Stimulated activated naive CD8-positive, alpha-beta T cell treated with anti-CD3 and anti-CD28 coated beads, Interleukin-15, amount 100 ng/mL, for 72 hours (primary cell): ENCODE data around the gene IKZF3.
"Not testable (repeated sequence)": the region's sequence is repeated elsewhere in the genome, so short reads cannot be mapped to it uniquely, and the experiment has no call there.

Experiments
- ATAC-seq: fragments of 150-1000 bp; cut with Tn5 transposase; 2 replicates; pipeline ENCODE4 v1.10.0; 2021; ENCODE audit warnings: mild to moderate bottlenecking, moderate library complexity
- DNase-seq, 2 donors: peaks; one replicate each; pipeline ENCODE4 v3.0.0; 2021 to 2022
- H3K27ac Mint-ChIP-seq, 2 donors: one replicate each; pipeline ENCODE4 v1.8.0; 2022; ENCODE audit warnings: mild to moderate bottlenecking in 2 of 2, mixed read lengths in 2 of 2, moderate library complexity in 2 of 2
- H3K27me3 Mint-ChIP-seq: one replicate; pipeline ENCODE4 v1.8.0; 2022; ENCODE audit warnings: mixed read lengths
- H3K4me1 Mint-ChIP-seq: one replicate; pipeline ENCODE4 v1.8.0; 2022; ENCODE audit warnings: mild to moderate bottlenecking, mixed read lengths
- H3K4me3 Mint-ChIP-seq, 2 donors: one replicate each; pipeline ENCODE4 v1.8.0; 2022; ENCODE audit warnings: mild to moderate bottlenecking in 2 of 2, mixed read lengths in 2 of 2, moderate library complexity in 1 of 2
- H3K9me3 Mint-ChIP-seq, 2 donors: one replicate each; pipeline ENCODE4 v1.8.0; 2022; ENCODE audit warnings: mixed read lengths in 2 of 2

The IKZF3 gene

DNA sequence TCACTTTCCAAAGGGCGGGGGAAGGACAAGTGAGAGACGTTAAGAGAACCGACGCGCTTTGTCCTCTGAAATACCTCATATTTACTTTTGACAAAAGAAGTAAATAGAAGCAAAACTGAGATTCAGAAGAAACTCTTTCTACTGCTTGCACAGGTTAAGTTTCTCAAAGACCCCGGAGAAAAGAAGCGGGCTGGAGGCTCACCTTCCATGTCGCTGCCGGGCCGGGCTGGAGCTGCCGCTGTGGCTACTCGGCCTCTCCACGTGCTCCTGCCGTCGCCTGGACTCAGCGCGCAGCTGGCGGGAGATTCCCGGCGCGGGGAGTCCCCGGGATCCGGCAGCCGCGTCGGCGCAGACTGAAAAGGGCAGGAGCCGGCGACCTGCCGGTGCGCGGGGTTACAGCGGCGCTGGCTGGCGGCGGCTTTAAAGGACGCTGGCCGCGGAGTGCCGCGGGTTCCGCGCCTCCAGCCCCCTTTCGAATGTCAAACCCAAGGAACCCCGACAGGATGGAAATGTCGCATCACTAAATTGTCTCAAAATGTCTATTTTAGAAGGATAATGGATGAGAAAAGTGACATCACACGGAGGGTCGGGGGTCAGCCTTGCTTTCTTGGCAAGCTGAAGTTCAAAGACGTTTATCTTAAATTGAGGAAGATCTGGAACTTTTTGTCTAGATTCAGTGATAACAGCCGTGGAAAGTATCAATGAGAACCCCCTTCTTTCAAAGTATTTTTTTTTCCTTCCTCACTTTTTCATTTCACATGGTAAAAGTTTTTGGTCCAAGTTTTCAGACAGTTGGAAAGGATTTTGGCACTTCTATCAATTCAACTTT is at the start of gene IKZF3:
IKZF3 (minus strand) TSS at position 395 of the 829 bp plus-strand sequence; CDS start at position 209, 186 bp downstream.
- H3K4me3 Mint-ChIP-seq: peak within 1 kb of the TSS; percentile 78 to 96
- ATAC-seq (peak; percentile 65), DNase-seq (peak; percentile 76 to 91)
- H3K4me1 Mint-ChIP-seq: peaks cover 60% of the 10 kb centered on the region
- no peaks in the 10 kb centered on the region for H3K27me3 Mint-ChIP-seq
- H3K9me3 Mint-ChIP-seq: peaks cover 0 to 2% of the 10 kb centered on the region in 2 donors
- H3K27ac Mint-ChIP-seq: peak within 1 kb of the TSS; percentile 93 to 95

DNA sequence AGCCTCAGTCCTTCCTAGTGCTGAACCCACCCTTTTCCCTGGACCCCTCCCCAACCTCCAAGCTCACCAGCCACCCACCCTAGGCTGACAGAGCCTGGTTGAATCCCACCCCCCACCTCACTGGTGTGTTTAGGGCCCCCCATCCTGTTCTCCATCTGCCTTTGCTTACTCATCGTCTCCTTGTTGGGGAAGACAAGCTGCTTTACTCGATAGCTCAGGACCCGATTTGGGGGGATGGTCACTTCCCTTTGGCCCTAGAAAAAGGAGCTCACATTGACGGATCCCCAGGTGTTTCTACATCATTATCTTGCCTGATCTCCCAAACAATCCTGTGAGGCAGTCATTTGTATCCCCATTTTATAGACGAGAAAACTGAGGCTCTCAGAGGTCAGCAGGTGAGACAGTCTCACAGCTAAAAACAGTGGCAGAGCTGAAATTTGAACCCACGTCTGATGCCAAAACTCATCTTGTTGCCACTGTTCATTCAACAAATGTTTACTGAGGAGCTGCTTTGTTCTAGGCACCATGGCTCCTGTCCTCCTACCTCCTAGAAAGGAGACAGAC is 44.8 kb upstream of the IKZF3 start:
- ATAC-seq: no peak
- Mint-ChIP-seq H3K27ac (peak overlapping the region in 1 of 2 donors; percentile 59), H3K27me3 (no peaks in the 10 kb centered on the region), H3K9me3 (no peaks in the 10 kb centered on the region), H3K4me1 (peaks cover 15% of the 10 kb centered on the region), H3K4me3 (no peak overlapping the region)
- no peak for DNase-seq

DNA sequence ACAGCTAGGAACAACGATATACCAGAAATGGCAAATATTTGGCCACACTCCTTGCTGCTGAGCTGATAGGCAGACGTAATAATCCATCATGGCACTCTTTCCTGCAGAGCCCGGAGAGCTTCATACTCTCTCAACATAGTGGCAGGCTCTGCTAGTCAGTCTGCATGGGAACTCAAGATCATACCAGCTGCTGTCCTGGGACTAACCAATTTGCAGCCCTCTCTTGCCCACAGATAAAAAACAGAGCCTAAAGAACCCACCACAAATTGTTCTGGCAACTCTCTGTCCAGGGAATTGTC is 40.8 kb upstream of the IKZF3 start:
- ATAC-seq: no peak
- no peaks in the 10 kb centered on the region for H3K9me3 Mint-ChIP-seq
- no peak for DNase-seq
- no peak overlapping the region for H3K27ac Mint-ChIP-seq
- H3K4me3 Mint-ChIP-seq: no peak overlapping the region
- no peaks in the 10 kb centered on the region for H3K27me3 Mint-ChIP-seq
- peaks cover 18% of the 10 kb centered on the region for H3K4me1 Mint-ChIP-seq

DNA sequence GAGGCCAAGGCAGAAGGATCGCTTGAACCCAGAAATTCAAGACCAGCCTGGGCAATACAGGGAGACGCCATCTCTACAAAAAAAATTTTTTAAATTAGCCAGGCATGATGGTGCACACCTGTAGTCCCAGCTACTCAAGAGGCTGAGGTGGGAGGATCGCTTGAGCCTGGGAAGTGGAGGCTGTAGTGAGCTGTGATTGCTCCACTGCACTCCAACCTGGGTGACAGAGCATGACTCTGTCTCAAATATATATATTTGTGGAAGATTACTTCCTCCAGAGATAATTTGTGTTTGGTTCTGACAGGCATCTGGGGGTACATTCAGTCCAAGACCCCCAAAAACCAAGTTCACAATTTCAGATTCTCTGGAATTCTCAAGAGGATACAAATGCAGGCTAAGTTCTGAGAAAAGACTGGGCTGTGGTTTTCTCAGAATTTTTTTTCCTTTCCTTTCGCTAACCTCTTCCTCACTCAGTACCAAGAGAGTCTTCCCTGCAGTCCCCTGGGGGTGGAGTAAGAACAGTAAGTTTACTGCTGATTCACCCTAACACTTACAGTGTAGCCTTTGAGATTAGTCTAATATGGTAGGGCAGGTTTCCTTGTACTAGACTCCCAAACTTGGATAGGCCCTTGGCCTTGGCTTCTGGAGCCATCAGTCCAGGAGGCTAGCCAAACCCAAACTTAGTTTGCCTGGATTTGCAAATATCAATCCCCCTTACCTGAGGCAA is 39.2 kb upstream of the IKZF3 start:
- Mint-ChIP-seq H3K27me3 (no peaks in the 10 kb centered on the region), H3K27ac (no peak overlapping the region), H3K4me3 (no peak overlapping the region), H3K4me1 (peaks cover 18% of the 10 kb centered on the region), H3K9me3 (no peaks in the 10 kb centered on the region)
- ATAC-seq (peak; percentile 78), DNase-seq (no peak)

- not testable (repeated sequence) for DNase-seq, H3K27me3 Mint-ChIP-seq, H3K27ac Mint-ChIP-seq, H3K4me3 Mint-ChIP-seq, H3K9me3 Mint-ChIP-seq, ATAC-seq
- peaks cover 18% of the 10 kb centered on the region for H3K4me1 Mint-ChIP-seq
These were observed 37.9 kb upstream of the IKZF3 start for GRCh38 chr17:39902027-39902426.

DNA sequence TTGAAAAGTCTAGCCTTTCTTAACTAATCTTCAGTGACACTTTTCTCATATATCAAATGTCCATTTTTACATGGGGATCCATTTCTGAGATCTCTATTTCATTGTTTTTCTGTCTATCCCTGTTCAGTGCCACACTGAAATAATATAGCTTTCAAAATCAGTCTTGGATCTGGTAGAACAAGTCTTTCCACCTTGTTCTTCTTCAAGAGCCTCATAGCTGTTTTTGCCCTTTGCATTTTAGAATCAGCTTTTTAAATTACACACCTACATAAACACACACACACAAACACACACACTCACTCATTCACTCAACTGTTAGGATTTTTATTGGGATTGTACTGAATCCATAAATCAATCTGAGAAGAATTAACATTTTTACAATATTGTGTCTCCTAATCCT is 35.1 kb upstream of the IKZF3 start:
- H3K9me3 Mint-ChIP-seq: no peaks in the 10 kb centered on the region
- no peak overlapping the region for H3K4me3 Mint-ChIP-seq
- ATAC-seq: no peak
- H3K27me3 Mint-ChIP-seq: no peaks in the 10 kb centered on the region
- H3K4me1 Mint-ChIP-seq: peaks cover 18% of the 10 kb centered on the region
- H3K27ac Mint-ChIP-seq: no peak overlapping the region
- DNase-seq: no peak

DNA sequence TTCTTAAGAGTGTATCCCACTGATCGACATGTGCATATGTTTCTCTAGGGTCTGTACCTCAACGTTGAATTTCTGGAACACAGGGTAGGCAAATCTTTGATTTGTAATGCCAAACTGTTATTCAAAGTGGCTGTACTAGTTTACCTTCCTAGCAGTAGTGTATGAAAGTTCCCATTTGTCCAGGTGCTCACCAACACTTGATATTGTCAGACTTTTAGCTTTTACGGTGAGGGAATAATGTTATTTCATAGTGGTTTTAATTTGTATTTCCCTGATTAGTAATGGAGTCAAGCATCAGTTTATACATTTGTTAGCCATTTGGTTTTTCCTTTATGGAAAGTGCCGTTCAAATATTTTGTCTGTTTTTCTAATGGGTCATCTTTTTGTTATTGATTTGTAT is 34.0 kb upstream of the IKZF3 start:
- Mint-ChIP-seq H3K4me1 (peaks cover 9% of the 10 kb centered on the region), H3K9me3 (no peaks in the 10 kb centered on the region), H3K27ac (peak overlapping the region in 1 of 2 donors; percentile 25), H3K27me3 (no peaks in the 10 kb centered on the region), H3K4me3 (no peak overlapping the region)
- no peak for ATAC-seq
- no peak for DNase-seq

DNA sequence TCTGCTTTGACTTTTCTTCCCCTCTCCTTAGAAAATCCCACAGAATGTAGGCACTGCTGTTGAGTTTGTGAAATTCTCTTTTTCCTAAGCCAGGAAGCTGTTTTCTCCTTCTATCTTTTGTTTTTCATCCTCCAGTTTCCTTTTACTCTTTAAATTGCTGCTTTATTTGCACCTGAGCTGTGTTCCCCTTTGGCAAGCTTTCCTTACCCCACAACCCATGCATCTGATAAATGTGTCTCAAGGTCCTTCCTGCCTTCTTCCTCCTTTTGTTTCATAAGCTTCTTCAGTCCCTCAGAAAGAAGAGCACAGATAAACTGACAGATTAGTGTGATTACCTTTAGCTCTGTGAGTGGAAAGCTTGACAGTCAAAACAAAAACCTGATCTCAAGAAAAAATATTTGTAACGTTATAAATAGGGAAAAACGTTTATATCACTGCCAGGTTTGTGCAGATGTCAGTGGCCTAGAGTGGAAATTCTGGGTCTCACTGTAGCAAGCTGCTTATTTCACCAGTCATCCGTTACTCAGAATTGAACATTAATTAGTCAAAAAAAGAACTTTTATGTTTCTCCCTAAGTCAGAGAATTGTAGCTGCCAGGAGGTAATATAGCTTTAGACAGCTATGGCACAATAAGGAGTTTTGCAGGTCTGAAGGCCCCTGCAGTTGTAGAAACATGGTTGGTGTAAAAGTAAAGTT is 30.7 kb upstream of the IKZF3 start:
- Mint-ChIP-seq H3K4me3 (no peak overlapping the region), H3K9me3 (no peaks in the 10 kb centered on the region), H3K27ac (no peak overlapping the region), H3K4me1 (peaks cover 6% of the 10 kb centered on the region), H3K27me3 (no peaks in the 10 kb centered on the region)
- DNase-seq (no peak), ATAC-seq (no peak)

DNA sequence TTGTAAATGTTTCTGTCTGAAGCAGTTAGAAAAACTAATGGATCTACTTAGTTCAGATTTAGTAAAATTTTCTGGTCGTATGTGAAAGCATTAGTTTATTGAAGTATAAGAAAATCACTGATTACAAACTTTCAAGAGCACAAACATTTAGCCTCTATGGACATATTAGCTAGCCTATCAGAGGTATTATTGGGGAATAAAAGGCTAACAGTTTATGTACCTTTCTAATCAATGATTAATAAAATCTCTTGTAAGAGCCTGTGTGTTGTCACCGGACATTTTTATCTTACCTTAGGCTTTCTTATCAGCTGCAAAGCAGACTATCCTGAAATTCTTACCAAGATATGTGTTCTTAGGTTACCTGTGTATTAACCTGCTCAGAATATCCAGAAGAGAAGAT is 25.1 kb upstream of the IKZF3 start:
- ATAC-seq: no peak
- Mint-ChIP-seq H3K9me3 (no peaks in the 10 kb centered on the region), H3K4me3 (no peak overlapping the region), H3K27ac (no peak overlapping the region), H3K4me1 (no peaks in the 10 kb centered on the region), H3K27me3 (peaks cover 8% of the 10 kb centered on the region)
- no peak for DNase-seq

GRCh38 chr17:39887078-39887477 is 23.0 kb upstream of the IKZF3 start:
- H3K4me3 Mint-ChIP-seq: no peak overlapping the region
- H3K27me3 Mint-ChIP-seq: peaks cover 8% of the 10 kb centered on the region
- ATAC-seq (no peak), DNase-seq (no peak)
- H3K27ac Mint-ChIP-seq: no peak overlapping the region
- H3K4me1 Mint-ChIP-seq: no peaks in the 10 kb centered on the region
- no peaks in the 10 kb centered on the region for H3K9me3 Mint-ChIP-seq

DNA sequence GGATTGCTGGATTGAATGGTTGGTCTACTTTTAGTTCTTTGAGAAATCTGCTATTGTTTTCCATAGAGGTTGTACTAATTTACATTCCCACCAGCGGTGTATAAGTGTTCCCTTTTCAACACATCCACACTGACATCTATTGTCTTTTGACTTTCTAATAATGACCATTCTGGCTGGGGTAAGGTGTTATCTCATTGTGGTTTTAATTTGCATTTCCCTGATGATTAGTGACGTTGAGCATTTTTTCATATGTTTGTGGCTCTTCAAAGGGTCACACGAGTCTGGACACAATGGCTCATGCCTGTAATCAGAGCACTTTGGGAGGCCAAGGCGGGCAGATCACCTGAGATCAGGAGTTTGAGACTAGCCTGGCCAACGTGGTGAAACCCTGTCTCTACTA is 22.0 kb upstream of the IKZF3 start:
- H3K27me3 Mint-ChIP-seq, ATAC-seq, H3K9me3 Mint-ChIP-seq, H3K4me3 Mint-ChIP-seq, H3K4me1 Mint-ChIP-seq, H3K27ac Mint-ChIP-seq, DNase-seq: not testable (repeated sequence)

GRCh38 chr17:39872751-39873150 is 8.6 kb upstream of the IKZF3 start:
- DNase-seq (no peak), ATAC-seq (no peak)
- H3K9me3 Mint-ChIP-seq: peaks cover 0 to 3% of the 10 kb centered on the region in 2 donors
- H3K4me3 Mint-ChIP-seq: no peak overlapping the region
- H3K4me1 Mint-ChIP-seq: peaks cover 14% of the 10 kb centered on the region
- H3K27ac Mint-ChIP-seq: no peak overlapping the region
- no peaks in the 10 kb centered on the region for H3K27me3 Mint-ChIP-seq

DNA sequence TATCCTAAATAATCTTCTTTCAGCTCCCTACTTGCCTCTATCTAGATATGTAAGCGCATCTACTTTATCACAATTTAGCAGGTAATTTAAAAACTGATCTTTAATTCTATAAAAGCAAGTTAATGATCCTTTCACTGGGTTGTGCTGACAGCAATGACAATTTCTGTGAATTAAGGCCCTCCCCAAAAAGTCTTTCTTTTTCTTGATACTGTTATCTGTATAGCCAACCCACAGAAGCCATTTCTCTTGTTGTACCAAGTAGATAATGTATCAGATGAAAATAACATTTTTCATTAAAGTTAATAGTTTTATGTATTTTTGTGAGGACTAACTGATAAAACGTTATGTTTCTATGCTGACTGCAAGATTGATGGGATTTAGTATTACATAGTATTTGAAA is 7.7 kb upstream of the IKZF3 start:
- H3K27me3 Mint-ChIP-seq: no peaks in the 10 kb centered on the region
- DNase-seq: no peak
- no peak for ATAC-seq
- peaks cover 0 to 3% of the 10 kb centered on the region in 2 donors for H3K9me3 Mint-ChIP-seq
- H3K4me1 Mint-ChIP-seq: peaks cover 23% of the 10 kb centered on the region
- H3K27ac Mint-ChIP-seq: no peak overlapping the region
- no peak overlapping the region for H3K4me3 Mint-ChIP-seq

DNA sequence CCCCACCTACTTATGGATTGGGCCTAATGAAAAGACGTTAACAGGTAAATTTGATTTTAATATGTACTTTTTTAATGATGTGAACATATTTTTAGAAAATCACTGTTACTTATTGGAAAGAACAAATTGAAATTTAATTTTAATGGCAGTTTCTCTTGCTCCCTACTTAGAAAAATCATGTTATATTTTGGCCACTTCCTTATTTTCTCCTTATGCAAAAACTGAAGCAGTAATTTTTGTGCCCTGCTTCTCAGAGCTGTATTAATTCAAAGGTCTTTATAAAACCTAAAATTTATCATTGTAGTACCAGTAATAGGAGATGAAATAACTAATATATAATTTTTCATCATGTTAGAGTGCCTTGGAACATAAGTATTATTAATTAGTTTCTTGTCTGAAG is 6.7 kb upstream of the IKZF3 start:
- H3K27ac Mint-ChIP-seq: no peak overlapping the region
- no peak for ATAC-seq
- H3K4me1 Mint-ChIP-seq: peaks cover 34% of the 10 kb centered on the region
- H3K9me3 Mint-ChIP-seq: peaks cover 0 to 3% of the 10 kb centered on the region in 2 donors
- no peak overlapping the region for H3K4me3 Mint-ChIP-seq
- H3K27me3 Mint-ChIP-seq: no peaks in the 10 kb centered on the region
- no peak for DNase-seq

GRCh38 chr17:39868554-39868942 is 4.4 kb upstream of the IKZF3 start:
- H3K9me3 Mint-ChIP-seq: peaks cover 0 to 3% of the 10 kb centered on the region in 2 donors
- H3K27ac Mint-ChIP-seq: peak overlapping the region in 1 of 2 donors; percentile 89
- no peak for ATAC-seq
- peak overlapping the region; percentile 68 to 83 for H3K4me3 Mint-ChIP-seq
- no peak for DNase-seq
- peaks cover 52% of the 10 kb centered on the region for H3K4me1 Mint-ChIP-seq
- no peaks in the 10 kb centered on the region for H3K27me3 Mint-ChIP-seq
